DND-41 (cell line): ENCODE data around the gene ZCCHC10.

Experiments used
- CTCF ChIP-seq: IDR thresholded peaks from 2 replicates; pipeline ENCODE4 v1.5.1; 2012; ENCODE audit warnings: borderline replicate concordance, low read length, moderate library complexity, mild to moderate bottlenecking; ENCODE audit not compliant: poor library complexity, severe bottlenecking; ENCODE audit errors: extremely low read depth
- EZH2 ChIP-seq: IDR thresholded peaks from 3 replicates; pipeline ENCODE4 v1.6.1; 2012; ENCODE audit warnings: borderline replicate concordance, low read depth, mild to moderate bottlenecking, moderate library complexity, low read length, inconsistent platforms; ENCODE audit not compliant: severe bottlenecking

GRCh38 chr5:133049726-133050048, 23.3 kb upstream of the ZCCHC10 start:
- TF ChIP-seq CTCF (no peak), EZH2 (no peak)
